MM.1S (cell line): ENCODE data around the gene CABCOCO1.

Experiments
- DNase-seq: peaks from one replicate; pipeline ENCODE4 v3.0.0-alpha.2; 2015
- H2AFZ ChIP-seq: fragments of 300-600 bp; sonication (generic); 2 replicates; pipeline ENCODE4 v1.6.0; 2016; ENCODE audit warnings: antibody characterized with exemption, low read length
- H3F3A ChIP-seq: fragments of 300-600 bp; sonication (generic); 2 replicates; pipeline ENCODE4 v1.6.1; 2016; ENCODE audit warnings: mild to moderate bottlenecking, antibody characterized with exemption, low read length, moderate library complexity, mixed read lengths; ENCODE audit not compliant: insufficient read depth
- H3K27ac ChIP-seq: fragments of 300-600 bp; sonication (generic); 2 replicates; pipeline ENCODE4 v1.5.1; 2016; ENCODE audit warnings: mild to moderate bottlenecking, low read length
- H3K27me3 ChIP-seq: fragments of 300-600 bp; sonication (generic); replicated peaks from 2 replicates; pipeline ENCODE4 v1.6.0; 2016; ENCODE audit warnings: low read length; ENCODE audit not compliant: insufficient read depth
- H3K36me3 ChIP-seq: fragments of 300-600 bp; sonication (generic); replicated peaks from 2 replicates; pipeline ENCODE4 v1.6.1; 2016; ENCODE audit warnings: mild to moderate bottlenecking, low read length, mixed read lengths; ENCODE audit not compliant: insufficient read depth
- H3K4me1 ChIP-seq: fragments of 300-600 bp; sonication (generic); 2 replicates; pipeline ENCODE4 v1.6.1; 2016; ENCODE audit warnings: low read length, mixed read lengths
- H3K4me2 ChIP-seq: fragments of 300-600 bp; sonication (generic); 2 replicates; pipeline ENCODE4 v1.6.0; 2016; ENCODE audit warnings: low read depth, low read length
- H3K4me3 ChIP-seq: fragments of 300-600 bp; sonication (generic); 2 replicates; pipeline ENCODE4 v1.5.1; 2016; ENCODE audit warnings: low read length, mixed read lengths
- H3K79me2 ChIP-seq: fragments of 300-600 bp; sonication (generic); 2 replicates; pipeline ENCODE4 v1.6.1; 2016; ENCODE audit warnings: mixed run types, low read length, mixed read lengths
- H3K9ac ChIP-seq: fragments of 300-600 bp; sonication (generic); 2 replicates; pipeline ENCODE4 v1.6.1; 2016; ENCODE audit warnings: low read length, mixed read lengths
- H3K9me2 ChIP-seq: fragments of 300-600 bp; sonication (generic); replicated peaks from 2 replicates; pipeline ENCODE4 v1.6.1; 2016; ENCODE audit warnings: mild to moderate bottlenecking, low read length, mixed read lengths; ENCODE audit not compliant: insufficient read depth
- H3K9me3 ChIP-seq: fragments of 300-600 bp; sonication (generic); replicated peaks from 2 replicates; pipeline ENCODE4 v1.6.1; 2016; ENCODE audit warnings: mild to moderate bottlenecking, low read length, mixed read lengths; ENCODE audit not compliant: insufficient read depth
- H4K20me1 ChIP-seq: fragments of 300-600 bp; sonication (generic); 2 replicates; pipeline ENCODE4 v1.6.1; 2016; ENCODE audit warnings: mild to moderate bottlenecking, low read length, moderate library complexity, mixed read lengths; ENCODE audit not compliant: insufficient read depth
- CTCF ChIP-seq: fragments of 300-600 bp; sonication (generic); IDR thresholded peaks from 2 replicates; pipeline ENCODE4 v1.5.1; 2016; ENCODE audit warnings: antibody characterized with exemption, low read length, mixed read lengths
- EZH2 ChIP-seq: fragments of 300-600 bp; sonication (generic); optimal IDR thresholded peaks from 2 replicates; pipeline ENCODE3; 2017; ENCODE audit warnings: low read depth, mild to moderate bottlenecking, antibody characterized with exemption, low read length, mixed read lengths
- EZH2phosphoT487 ChIP-seq: fragments of 300-600 bp; sonication (generic); IDR thresholded peaks from 2 replicates; pipeline ENCODE4 v1.6.1; 2018; ENCODE audit warnings: antibody characterized with exemption, low read length

CABCOCO1 gene

GRCh38 chr10:61626209-61626608 is 36.5 kb upstream of the CABCOCO1 start:
- H3K9ac ChIP-seq: no peak overlapping the region
- H3K4me3 ChIP-seq: no peak overlapping the region
- no peaks in the 10 kb centered on the region for H3K9me2 ChIP-seq
- H3K27ac ChIP-seq: no peak overlapping the region
- H3K4me2 ChIP-seq: no peak overlapping the region
- H2AFZ ChIP-seq: no peak overlapping the region
- H4K20me1 ChIP-seq: no peaks in the 10 kb centered on the region
- H3K36me3 ChIP-seq: no peaks in the 10 kb centered on the region
- no peak for DNase-seq
- H3K4me1 ChIP-seq: no peaks in the 10 kb centered on the region
- no peaks in the 10 kb centered on the region for H3K79me2 ChIP-seq
- H3F3A ChIP-seq: no peaks in the 10 kb centered on the region
- no peaks in the 10 kb centered on the region for H3K27me3 ChIP-seq
- H3K9me3 ChIP-seq: no peaks in the 10 kb centered on the region
- TF ChIP-seq CTCF (no peak), EZH2 (no peak), EZH2phosphoT487 (no peak)

GRCh38 chr10:61627266-61627665 is 35.5 kb upstream of the CABCOCO1 start:
- Histone ChIP-seq H3K27ac (no peak overlapping the region), H3K36me3 (no peaks in the 10 kb centered on the region), H3F3A (no peaks in the 10 kb centered on the region), H3K27me3 (no peaks in the 10 kb centered on the region), H3K4me2 (no peak overlapping the region), H3K4me3 (no peak overlapping the region), H3K9ac (no peak overlapping the region), H3K9me3 (no peaks in the 10 kb centered on the region), H2AFZ (no peak overlapping the region), H3K4me1 (no peaks in the 10 kb centered on the region), H4K20me1 (no peaks in the 10 kb centered on the region), H3K9me2 (no peaks in the 10 kb centered on the region), H3K79me2 (no peaks in the 10 kb centered on the region)
- TF ChIP-seq CTCF (no peak), EZH2phosphoT487 (no peak), EZH2 (no peak)
- DNase-seq: no peak

- no peaks in the 10 kb centered on the region for H3K27me3 ChIP-seq
- H3K4me3 ChIP-seq: no peak overlapping the region
- H3K4me1 ChIP-seq: no peaks in the 10 kb centered on the region
- no peak overlapping the region for H3K9ac ChIP-seq
- no peaks in the 10 kb centered on the region for H3K36me3 ChIP-seq
- H3K27ac ChIP-seq: no peak overlapping the region
- TF ChIP-seq EZH2phosphoT487 (no peak), EZH2 (no peak), CTCF (no peak)
- H2AFZ ChIP-seq: no peak overlapping the region
- H3F3A ChIP-seq: no peaks in the 10 kb centered on the region
- no peaks in the 10 kb centered on the region for H3K9me2 ChIP-seq
- no peaks in the 10 kb centered on the region for H4K20me1 ChIP-seq
- H3K4me2 ChIP-seq: no peak overlapping the region
- no peaks in the 10 kb centered on the region for H3K9me3 ChIP-seq
- no peak for DNase-seq
- no peaks in the 10 kb centered on the region for H3K79me2 ChIP-seq
Measured at GRCh38 chr10:61628151-61628874, 34.4 kb upstream of the CABCOCO1 start.
